ENCODE results near the gene PRKG2. TPM values are rescaled to one million over a fixed set of nuclear protein-coding genes. Genes with fewer than 3 reads are reported as not detected.
"Not testable (repeated sequence)": the region's sequence is repeated elsewhere in the genome, so short reads cannot be mapped to it uniquely, and the experiment has no call there.

Gene PRKG2, protein sequence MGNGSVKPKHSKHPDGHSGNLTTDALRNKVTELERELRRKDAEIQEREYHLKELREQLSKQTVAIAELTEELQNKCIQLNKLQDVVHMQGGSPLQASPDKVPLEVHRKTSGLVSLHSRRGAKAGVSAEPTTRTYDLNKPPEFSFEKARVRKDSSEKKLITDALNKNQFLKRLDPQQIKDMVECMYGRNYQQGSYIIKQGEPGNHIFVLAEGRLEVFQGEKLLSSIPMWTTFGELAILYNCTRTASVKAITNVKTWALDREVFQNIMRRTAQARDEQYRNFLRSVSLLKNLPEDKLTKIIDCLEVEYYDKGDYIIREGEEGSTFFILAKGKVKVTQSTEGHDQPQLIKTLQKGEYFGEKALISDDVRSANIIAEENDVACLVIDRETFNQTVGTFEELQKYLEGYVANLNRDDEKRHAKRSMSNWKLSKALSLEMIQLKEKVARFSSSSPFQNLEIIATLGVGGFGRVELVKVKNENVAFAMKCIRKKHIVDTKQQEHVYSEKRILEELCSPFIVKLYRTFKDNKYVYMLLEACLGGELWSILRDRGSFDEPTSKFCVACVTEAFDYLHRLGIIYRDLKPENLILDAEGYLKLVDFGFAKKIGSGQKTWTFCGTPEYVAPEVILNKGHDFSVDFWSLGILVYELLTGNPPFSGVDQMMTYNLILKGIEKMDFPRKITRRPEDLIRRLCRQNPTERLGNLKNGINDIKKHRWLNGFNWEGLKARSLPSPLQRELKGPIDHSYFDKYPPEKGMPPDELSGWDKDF
- 1 to 10 TPM; 1.7 to 2.5 (median 1.9) TPM for polyA plus RNA-seq (ENCODE audit: insufficient read length in 3 of 3)
- long read RNA-seq, donor 1 = 0 reads
- long read RNA-seq, donor 2 = 0 reads
- long read RNA-seq, donor 3 = 0 reads
- long read RNA-seq, donor 4 = 0 reads
- long read RNA-seq, donor 5 = 0 reads
- long read RNA-seq, donor 6, partial matches to known transcripts = 0 of 1 reads
- long read RNA-seq, donor 6, other reads (novel, unspliced or antisense) = 0 of 1 reads
- long read RNA-seq, donor 7 = 0 reads
- long read RNA-seq, donor 8 = 0 reads
- long read RNA-seq, donor 9 = 0 reads
- long read RNA-seq, donor 10 = 0 reads
- long read RNA-seq, donor 11 = 0 reads
- long read RNA-seq, donor 12 = 0 reads
- long read RNA-seq, donor 13 = 0 reads
- long read RNA-seq, donor 14 = 0 reads
- long read RNA-seq, donor 15 = 0 reads
- long read RNA-seq, donor 16 = 0 reads

DNA sequence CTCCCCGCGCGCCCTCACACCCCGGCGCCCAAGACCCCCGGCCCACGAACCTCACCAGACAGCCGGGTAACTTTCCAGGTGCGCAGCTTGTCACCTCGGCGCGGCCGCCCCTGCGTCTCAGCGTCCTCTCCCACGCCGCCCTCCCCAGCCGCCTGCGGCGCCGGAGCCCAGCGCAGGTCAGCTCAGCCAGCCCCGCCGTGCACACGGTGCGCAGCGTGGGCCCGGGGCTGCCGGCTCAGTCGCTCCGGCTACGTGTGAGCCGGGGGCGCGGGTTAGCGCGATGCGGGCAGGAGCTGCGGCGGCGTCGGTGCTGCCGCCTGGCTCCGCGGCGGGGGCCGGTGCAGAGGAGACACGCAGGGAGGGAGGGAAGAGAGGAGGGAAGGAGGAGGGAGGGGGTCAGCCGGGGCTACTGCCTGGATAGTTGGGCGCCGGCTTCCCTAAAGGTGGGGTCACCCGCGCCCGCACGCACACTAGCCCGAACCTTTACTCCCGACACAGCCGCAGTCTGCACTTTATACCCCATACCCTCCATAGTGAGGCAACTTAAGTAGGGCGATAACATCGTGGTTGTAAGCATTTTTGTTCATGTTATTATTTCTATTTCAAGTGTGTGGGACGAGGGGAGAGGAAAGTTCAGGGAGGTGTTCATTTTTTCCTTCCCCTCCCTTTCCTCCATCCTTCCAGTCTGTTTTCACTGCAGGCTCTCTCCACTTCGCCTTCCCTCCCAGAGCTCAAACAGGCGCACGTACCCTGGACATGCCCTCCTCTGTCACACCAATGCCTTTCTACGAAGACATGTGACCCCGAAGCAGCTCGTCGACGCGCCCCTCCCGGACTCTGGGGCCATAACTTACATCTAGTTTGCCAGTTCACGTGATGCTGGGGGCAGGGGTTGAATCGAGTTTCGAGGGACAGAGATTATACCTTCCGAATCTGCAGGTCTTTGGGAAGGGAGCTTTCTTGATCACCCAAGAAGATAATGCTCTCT is at the start of gene PRKG2:
PRKG2 (minus strand) TSS at position 342 of the 988 bp plus-strand sequence. CDS start 10,175 bp downstream, outside the sequence.
- peak in 4 of 11 donors; percentile 9 to 22 (median 16) for DNase-seq (ENCODE audit: extremely low read depth in 1 of 11, low read depth in 9 of 11, low spot score in 4 of 11)

DNA sequence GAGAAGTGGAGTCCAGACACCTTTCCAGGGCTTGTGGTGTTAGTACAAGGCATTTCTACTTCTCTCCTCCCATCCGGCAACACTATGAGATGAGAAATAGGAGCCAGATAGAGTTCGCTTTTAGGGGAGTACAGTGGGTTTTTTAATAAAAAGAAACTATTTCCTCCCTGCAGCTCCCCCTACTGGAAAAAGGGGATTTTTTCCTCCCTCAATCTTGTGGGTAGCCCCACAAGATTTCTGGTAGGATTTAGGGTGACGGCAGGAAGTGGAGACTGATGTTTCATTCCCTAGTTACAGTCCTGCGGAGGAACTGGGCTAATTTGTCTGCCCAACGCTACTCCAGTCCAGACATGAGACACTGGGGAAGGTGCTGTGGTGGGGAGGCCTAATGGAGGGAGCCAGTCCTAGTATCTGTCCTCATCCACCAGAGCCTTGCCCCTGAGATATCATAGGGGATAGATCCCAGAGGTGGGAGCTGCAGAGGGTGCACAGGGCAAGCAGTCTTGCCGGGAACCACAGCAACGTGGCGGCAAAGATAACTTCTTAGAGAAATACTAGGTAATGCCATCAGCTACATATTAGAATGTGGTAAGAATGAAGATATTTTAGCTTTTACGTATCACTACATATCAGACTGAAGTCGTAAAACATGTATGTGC is 45.5 kb upstream of the PRKG2 start:
- no peak for DNase-seq (ENCODE audit: extremely low read depth in 1 of 11, low read depth in 9 of 11, low spot score in 4 of 11)

DNA sequence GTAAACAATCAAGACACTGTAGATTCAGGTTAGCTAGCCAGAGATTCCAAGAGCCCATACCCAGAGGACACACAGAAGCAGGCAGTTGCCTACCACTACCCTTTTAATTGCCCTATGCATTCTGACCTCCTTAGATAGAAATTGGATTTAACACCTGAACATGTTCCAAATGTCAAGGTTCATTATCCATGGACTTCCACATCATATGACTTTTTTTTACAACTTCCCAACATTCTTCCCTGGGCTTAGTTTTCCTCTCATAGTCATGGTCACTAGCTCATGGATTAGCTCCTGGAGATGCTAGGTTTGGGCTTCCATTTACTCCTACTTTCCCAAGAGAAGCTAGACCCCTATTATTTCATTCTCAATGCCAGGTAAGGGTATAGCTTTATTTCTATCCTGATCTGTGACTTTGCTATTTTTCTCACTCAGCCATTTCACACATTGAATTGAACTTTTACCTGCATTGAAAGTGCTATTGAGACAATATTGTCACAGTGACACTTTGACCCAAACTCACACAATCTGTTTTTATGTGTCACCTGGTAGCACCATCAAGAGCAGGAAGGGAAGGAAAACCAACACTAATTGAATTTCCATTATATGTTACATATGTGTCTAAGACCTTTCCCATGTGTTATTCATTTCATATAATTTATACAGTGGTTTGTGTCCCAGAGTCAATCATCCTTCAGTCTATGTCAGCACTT is 44.0 kb upstream of the PRKG2 start:
- DNase-seq (ENCODE audit: extremely low read depth in 1 of 11, low read depth in 9 of 11, low spot score in 4 of 11) = no peak

DNA sequence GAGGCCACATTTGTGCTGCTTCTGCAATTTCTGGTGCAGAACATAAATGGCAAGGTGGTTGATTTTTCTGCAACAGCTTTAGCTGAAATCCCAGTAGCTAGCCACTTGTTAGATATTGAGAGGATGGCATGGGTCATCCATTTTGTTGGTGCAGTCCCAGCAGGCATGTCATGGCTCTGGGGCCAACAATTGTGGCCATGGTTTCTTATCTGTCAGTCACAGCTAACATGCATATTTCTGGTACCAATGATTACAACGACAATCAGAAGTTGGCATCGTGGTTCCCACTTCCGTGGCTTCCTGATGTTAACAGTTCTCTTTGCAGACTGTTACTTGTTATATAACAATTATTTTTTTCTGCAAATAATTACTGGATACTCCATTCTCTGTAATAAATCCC is 42.8 kb upstream of the PRKG2 start:
- no peak for DNase-seq (ENCODE audit: extremely low read depth in 1 of 11, low read depth in 9 of 11, low spot score in 4 of 11)

DNA sequence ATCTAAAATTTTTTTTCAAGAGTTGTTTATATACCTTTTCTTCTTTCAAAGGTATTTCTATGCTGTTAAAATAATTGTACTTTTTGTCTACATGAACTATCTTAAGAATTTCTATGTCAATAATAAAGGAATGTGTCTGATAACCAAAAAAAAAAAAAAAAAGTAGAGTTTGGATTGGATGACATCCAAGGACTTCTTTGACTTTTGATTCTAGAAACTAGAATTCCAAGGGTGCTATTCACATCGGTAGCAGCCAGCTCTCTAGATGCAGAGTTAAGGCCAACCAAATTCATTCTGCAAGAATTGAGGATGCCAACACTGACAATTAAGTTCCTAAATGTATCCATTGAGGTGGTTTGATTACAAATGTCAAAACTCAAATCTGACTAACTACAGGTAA is 42.0 kb upstream of the PRKG2 start:
- no peak for DNase-seq (ENCODE audit: extremely low read depth in 1 of 11, low read depth in 9 of 11, low spot score in 4 of 11)

DNA sequence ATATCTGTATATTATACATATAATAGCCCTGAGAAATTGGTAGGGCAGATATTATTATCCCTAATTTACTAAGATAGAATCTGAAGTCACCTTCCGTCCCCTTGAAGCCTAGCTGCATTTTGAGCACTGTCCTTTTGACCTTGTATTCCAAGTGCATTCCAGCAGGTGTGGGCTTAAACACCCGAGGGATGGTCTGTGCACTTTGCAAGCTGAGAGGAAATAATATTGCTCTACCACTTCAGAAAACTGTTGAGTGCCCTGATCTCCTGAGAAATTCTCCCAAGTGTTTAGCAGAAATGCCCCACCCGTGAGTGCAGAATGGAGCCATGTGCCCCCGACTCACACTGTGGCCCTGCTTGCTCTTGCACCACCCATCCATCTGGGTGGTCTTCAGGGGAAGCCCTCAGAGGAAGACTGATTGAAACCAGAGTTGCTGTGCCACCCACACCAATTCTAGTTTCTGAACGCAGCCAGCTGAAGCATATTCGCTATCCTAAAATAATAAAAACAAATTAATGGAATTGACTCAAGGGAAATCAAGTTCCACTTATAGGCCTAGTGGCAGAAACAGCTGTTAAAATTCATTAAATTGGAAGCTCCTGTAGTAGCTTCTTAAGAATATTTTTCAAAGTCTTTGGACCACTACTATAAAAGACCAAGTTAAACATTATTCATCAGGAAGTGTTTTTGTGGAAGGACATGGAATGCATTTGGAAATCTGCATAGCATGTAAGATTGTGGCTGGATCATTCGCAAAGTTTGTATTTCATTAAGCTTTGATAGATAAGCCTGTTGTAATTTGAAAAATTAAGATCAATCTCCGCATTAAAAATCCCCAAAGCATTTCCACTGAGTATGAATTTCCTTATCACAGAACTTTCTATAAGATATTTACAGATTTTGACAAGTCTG is 41.3 kb upstream of the PRKG2 start:
- no peak for DNase-seq (ENCODE audit: extremely low read depth in 1 of 11, low read depth in 9 of 11, low spot score in 4 of 11)

DNA sequence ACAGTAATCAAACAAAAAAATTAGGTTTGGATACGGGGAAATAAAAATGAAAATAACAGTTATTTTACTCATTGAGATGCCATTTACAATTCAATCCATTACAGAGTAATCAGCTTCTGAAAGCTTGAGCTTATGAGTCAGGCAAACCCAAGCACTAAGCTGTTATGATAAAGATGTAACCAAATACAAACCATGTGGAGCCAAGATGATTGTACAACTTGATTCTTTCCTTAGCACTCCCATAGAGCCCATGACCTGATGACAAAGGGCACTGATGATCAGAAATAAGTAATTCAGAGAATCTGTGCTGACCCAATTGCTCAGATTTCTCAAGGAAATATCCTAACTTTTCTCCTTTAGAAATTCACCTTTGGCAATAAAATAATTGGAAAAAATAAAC is 40.5 kb upstream of the PRKG2 start:
- no peak for DNase-seq (ENCODE audit: extremely low read depth in 1 of 11, low read depth in 9 of 11, low spot score in 4 of 11)

DNA sequence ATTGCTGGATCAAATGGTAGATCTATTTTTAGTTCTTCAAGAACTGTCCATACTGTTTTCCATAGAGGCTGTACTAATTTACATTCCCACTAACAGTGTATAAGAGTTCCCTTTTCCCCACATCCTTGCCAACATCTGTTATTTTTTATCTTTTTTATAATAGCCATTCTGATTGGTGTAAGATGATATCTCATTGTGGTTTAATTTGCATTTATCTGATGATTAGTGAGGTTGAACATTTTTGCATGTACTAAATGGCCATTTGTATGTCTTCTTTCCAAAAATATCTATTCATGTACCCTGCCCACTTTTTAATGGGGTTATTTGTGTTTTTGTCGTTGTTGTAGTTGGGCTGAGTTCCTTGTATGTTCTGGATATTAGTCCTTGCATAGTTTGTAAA is 35.4 kb upstream of the PRKG2 start:
- no peak for DNase-seq (ENCODE audit: extremely low read depth in 1 of 11, low read depth in 9 of 11, low spot score in 4 of 11)

DNA sequence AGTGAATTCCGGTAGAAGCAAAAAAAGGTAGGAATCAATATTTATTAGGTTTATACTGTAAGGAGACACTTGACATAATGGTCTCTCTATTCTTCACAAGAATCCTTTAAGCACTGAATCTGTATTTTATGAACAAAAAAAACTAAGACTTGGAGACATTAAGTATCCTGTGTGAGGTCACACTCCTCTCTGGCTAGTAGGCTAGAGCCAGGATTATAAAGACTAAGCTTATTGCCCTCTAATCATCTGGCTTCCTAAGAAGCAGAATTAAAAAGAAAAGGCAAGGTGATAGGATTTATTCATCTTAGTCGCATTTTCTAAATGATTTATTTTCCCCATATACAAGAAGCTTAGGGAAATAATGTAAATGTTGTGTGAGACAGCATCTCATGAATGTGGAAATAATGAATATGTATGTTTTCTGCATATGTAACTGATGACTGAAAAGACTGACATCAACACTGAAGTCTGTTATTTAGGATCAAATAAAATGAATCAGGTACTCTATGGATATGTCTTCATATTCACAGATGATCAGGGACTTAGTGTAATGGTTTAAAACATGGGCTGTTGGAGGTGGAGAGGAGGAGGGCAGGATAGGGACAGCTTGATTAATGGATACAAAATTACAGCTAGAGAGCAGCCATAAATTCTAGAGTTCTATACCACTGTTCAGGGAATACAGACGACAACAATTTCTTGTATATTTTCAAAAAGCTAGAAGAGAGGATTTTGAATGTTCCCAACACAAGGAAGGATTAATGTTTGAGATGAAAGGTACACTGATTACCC is 30.4 kb upstream of the PRKG2 start:
- no peak for DNase-seq (ENCODE audit: extremely low read depth in 1 of 11, low read depth in 9 of 11, low spot score in 4 of 11)

DNA sequence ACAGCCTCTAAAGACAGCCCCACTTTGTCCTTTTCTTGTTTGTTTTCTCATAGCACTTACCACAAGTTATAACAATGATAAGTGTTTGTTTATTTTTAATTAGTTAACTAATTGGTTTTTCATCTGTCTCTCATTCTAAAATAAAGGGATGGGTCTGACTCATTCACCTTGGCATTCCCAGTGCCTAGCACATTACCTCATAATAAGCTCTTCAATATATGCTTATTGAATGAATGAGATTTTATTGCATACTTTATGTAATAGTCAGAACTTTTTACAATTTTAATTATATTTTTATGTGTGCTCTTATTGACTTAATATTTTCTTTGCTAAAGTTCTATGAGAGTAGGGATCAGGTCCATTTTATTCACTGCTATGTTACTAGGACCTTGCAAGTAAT is 22.8 kb upstream of the PRKG2 start:
- DNase-seq (ENCODE audit: extremely low read depth in 1 of 11, low read depth in 9 of 11, low spot score in 4 of 11) = no peak

DNA sequence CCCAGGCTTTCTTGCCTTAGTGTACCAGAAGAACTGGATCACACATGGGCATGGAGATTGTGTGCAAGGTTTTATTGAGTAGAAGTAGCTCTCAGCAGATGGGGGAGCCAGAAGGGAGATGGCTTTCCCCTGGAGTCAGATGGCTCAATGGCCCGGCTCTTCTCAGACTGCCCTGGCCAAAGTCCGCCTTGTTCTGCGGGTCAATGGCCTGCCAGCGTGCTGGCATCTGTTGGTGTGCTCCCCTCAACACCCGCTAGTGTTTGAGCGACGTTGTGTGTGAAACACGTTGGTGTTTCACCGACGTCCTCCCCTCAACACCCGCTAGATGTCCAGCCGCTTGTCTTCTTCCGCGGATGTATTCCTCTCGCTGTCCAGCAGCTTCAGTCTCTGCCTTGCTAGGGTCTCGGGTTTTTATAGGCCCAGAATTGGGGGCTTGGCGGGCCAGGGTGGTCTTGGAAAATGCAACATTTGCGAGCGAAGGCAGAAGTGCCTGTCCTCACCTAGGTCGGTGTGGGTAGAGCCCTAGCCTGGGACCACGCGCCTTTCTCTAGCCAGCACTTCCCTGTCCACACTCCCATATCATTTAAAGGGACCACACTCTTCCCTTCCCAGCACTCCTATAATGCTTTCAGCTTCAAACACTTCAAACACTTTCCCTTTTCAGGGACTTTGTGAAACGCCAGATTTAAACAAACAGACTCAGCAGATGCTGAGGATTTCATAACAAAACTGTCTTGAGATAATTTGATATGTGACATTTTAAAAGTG is 21.1 kb upstream of the PRKG2 start:
- DNase-seq (ENCODE audit: extremely low read depth in 1 of 11, low read depth in 9 of 11, low spot score in 4 of 11) = no peak

DNA sequence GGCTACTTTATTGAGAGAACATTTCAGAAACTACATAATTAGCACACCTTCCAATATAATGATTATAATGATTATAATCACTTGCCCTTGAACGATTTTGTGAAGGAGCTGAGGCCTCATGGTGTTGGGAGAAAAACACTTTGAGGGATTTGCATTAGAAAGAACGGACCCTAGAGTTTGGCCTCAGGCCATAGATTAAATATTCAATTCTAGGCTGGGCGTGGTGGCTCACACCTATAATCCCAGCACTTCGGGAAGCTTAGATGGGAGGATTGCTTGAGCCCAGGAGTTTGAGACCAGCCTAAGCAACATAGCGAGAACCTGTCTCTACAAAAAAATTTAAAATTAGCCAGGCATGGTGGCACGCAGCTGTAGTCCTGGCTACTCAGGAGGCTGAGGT is 12.9 kb upstream of the PRKG2 start:
- no peak for DNase-seq (ENCODE audit: extremely low read depth in 1 of 11, low read depth in 9 of 11, low spot score in 4 of 11)

DNA sequence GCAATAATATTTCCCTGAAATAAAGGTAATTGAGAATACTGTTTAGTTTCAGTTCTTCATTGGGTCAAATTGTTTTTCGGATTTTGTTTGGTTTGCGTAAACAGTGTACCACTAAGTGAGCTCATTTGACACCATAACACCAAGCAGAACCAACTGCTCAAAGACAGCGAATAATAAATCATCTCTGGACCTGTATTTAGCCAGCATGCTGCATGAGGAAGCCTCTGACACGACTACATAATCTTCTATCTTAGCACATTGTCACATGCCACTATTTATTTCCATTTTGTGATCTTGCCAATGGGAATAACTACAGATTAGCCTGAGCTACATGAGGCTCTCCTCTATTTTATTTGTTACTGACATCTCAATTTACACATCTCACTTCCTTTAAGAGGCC is 12.1 kb upstream of the PRKG2 start:
- DNase-seq (ENCODE audit: extremely low read depth in 1 of 11, low read depth in 9 of 11, low spot score in 4 of 11) = no peak

DNA sequence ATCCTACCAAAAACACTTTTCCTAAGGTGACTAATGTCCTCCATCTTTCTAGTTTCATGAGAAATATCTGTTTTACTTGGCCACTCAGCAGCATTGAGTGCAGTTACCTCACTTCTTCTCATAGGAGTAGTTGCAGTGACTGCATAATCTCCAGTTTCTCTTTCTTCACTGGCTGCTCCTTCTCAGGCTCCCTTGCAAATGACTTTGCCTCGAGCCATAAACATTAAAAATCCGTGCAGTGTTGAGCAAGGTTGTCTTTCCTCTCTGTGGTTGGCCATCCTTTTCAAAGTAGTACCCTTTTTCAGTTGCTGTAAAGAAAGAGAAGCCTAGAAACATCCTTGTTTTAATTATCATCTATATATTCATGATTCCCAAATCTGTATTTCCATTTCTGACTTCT is 10.2 kb upstream of the PRKG2 start:
- DNase-seq (ENCODE audit: extremely low read depth in 1 of 11, low read depth in 9 of 11, low spot score in 4 of 11) = no peak

DNA sequence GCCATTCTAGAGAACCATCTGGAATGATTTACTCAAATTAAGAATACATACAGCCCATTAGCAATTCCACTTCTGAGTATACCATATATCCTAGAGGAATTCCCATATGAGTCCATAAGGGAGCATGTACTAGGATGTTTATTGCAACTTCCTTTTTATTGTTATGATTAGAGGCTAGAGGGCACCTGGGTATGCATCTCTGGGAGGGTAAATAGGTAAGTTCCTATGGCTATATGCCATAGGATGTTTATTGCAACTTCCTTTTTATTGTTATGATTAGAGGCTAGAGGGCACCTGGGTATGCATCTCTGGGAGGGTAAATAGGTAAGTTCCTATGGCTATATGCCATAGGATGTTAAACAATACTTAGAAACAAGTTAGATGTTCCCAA is 7.1 kb upstream of the PRKG2 start:
- not testable (repeated sequence) for DNase-seq (ENCODE audit: extremely low read depth in 1 of 11, low read depth in 9 of 11, low spot score in 4 of 11)
